Right lobe of liver (tissue), 6 donors: Measurements from ENCODE around the gene BPGM. TPM values are rescaled to one million over a fixed set of nuclear protein-coding genes. Genes with fewer than 3 reads are reported as not detected.
"Not testable (repeated sequence)": the region's sequence is repeated elsewhere in the genome, so short reads cannot be mapped to it uniquely, and the experiment has no call there.

ENCODE experiments used
- ATAC-seq, 4 donors: fragments of 200-7000 bp; cut with Tn5 transposase; one replicate each; pipeline ENCODE4 v1.9.1; 2020; ENCODE audit warnings: mild to moderate bottlenecking in 4 of 4, moderate library complexity in 4 of 4
- DNase-seq, 3 donors: peaks; one replicate each; pipeline ENCODE4 v3.0.0-alpha.2; 2020
- H3K27ac ChIP-seq, 3 donors: fragments of 200-600 bp; one replicate each; pipeline ENCODE4 v1.8.0; 2022
- H3K27me3 ChIP-seq, 2 donors: fragments of 200-600 bp; one replicate each; pipeline ENCODE4 v1.8.0; 2022
- H3K36me3 ChIP-seq, 4 donors: fragments of 200-600 bp; sonication (generic) in 1 of 4; one replicate each; pipeline versions ENCODE4 v1.5.1 to v1.8.0; 2017 to 2022; ENCODE audit warnings: control low read depth in 1 of 4
- H3K4me1 ChIP-seq, 4 donors: fragments of 200-600 bp; sonication (generic) in 1 of 4; one replicate each; pipeline versions ENCODE4 v1.5.1 to v1.8.0; 2017 to 2022; ENCODE audit warnings: control low read depth in 1 of 4
- H3K4me3 ChIP-seq, 3 donors: fragments of 200-600 bp; one replicate each; pipeline ENCODE4 v1.8.0; 2022
- H3K9me3 ChIP-seq, 4 donors: fragments of 200-600 bp; sonication (generic) in 1 of 4; one replicate each; pipeline versions ENCODE4 v1.5.1 to v1.8.0; 2017 to 2022; ENCODE audit warnings: control low read depth in 1 of 4
- CTCF ChIP-seq, 4 donors: fragments of 200-600 bp in 3 of 4; fragments of 450-650 bp in 1 of 4; IDR thresholded peaks; one replicate each; pipeline versions ENCODE4 v1.5.1 to v1.8.0; 2016 to 2022; ENCODE audit warnings: antibody characterized with exemption in 4 of 4, mild to moderate bottlenecking in 2 of 4
- POLR2A ChIP-seq: fragments of 450-650 bp; IDR thresholded peaks from one replicate; pipeline ENCODE4 v1.6.1; 2017; ENCODE audit warnings: antibody characterized with exemption, mild to moderate bottlenecking
- WGBS: methylation state at CpG from one replicate; pipeline ENCODE4 v1.1.6; 2018; ENCODE audit warnings: low coverage, low lambda C conversion rate; ENCODE audit not compliant: insufficient coverage; ENCODE audit errors: missing lambda C conversion rate; 5-methylcytosine and 5-hydroxymethylcytosine counted together
- intact Hi-C, 2 donors: fragments of 100-400 bp; cut with DNase I; formaldehyde crosslinking; loops; one replicate each; pipeline versions ENCODE4 v1.11.2 to v1.14.1; 2022
- total RNA-seq, 6 experiments: library from RNA; depleted of rRNA in 2 of 6; stranded (reverse); fragments of >200 nt in 2 of 6; fragmentation: NEBNext Ultra II Directional in 3 of 6; extraction: Animal tissue kit (Norgen Biotek cat#: 25700) in 3 of 6; gene quantifications; one replicate each; pipeline versions ENCODE4 v1.1.0 to v1.2.4, GENCODE V29; 2016 to 2023
- donor health status: DM: no; HTN: yes; CAD: no.
- donor health status: DM: no; HTN: no; CAD: no.
- donor health status: DM: no; HTN: no; CAD: no.
- donor health status: DM: no; HTN: yes; CAD: no.
- donor health status: DM: no; HTN: yes; CAD: no.

The BPGM gene
- total RNA-seq, 6 experiments from 2014 or later, result 5.9 to 10.9 (median 7.3) TPM

GRCh38 chr7:134640842-134641715, 5.6 kb upstream of the BPGM start:
- H3K4me3 ChIP-seq, result no peak overlapping the region
- 57% methylated on average over 3 of the region's 3 CpGs for WGBS
- ATAC-seq, result no peak
- no peaks in the 10 kb centered on the region for H3K27me3 ChIP-seq
- intact Hi-C loops, result no loop called here
- H3K27ac ChIP-seq, result no peak overlapping the region
- peaks cover 0 to 6% (median 0%) of the 10 kb centered on the region in 4 donors for H3K4me1 ChIP-seq
- no peak for DNase-seq
- TF ChIP-seq CTCF (IDR thresholded peaks at IDR 0.05), result no peak
- no peak for TF ChIP-seq POLR2A
- H3K36me3 ChIP-seq, result no peaks in the 10 kb centered on the region
- H3K9me3 ChIP-seq, result no peaks in the 10 kb centered on the region

GRCh38 chr7:134641981-134642380, 4.7 kb upstream of the BPGM start:
- WGBS, result 94% methylated on average over 4 of the region's 4 CpGs
- H3K27ac ChIP-seq, intact Hi-C loops, H3K4me1 ChIP-seq, H3K4me3 ChIP-seq, ATAC-seq, H3K9me3 ChIP-seq, H3K36me3 ChIP-seq, DNase-seq, H3K27me3 ChIP-seq: not testable (repeated sequence)

GRCh38 chr7:134643131-134643530, 3.5 kb upstream of the BPGM start:
- no peaks in the 10 kb centered on the region for H3K27me3 ChIP-seq
- intact Hi-C loops, result no loop called here
- ATAC-seq (peak in 1 of 4 donors; percentile 47), DNase-seq (no peak)
- H3K9me3 ChIP-seq, result no peaks in the 10 kb centered on the region
- H3K27ac ChIP-seq, result no peak overlapping the region
- H3K36me3 ChIP-seq, result no peaks in the 10 kb centered on the region
- H3K4me3 ChIP-seq, result no peak overlapping the region
- TF ChIP-seq CTCF (IDR thresholded peaks at IDR 0.05) (no peak), POLR2A (no peak)
- WGBS, result 64% methylated on average over 1 of the region's 1 CpG
- peaks cover 0 to 6% (median 0%) of the 10 kb centered on the region in 4 donors for H3K4me1 ChIP-seq

GRCh38 chr7:134645478-134645877, 1.2 kb upstream of the BPGM start:
- H3K4me3 ChIP-seq, result peak overlapping the region; percentile 61 to 77 (median 72)
- no peaks in the 10 kb centered on the region for H3K27me3 ChIP-seq
- peak overlapping the region in 1 of 3 donors; percentile 58 for H3K27ac ChIP-seq
- WGBS, result 28% methylated on average over 5 of the region's 5 CpGs
- ATAC-seq, result no peak
- TF ChIP-seq CTCF (IDR thresholded peaks at IDR 0.05), result no peak
- no peak for TF ChIP-seq POLR2A
- H3K9me3 ChIP-seq, result no peaks in the 10 kb centered on the region
- peaks cover 0 to 6% (median 0%) of the 10 kb centered on the region in 4 donors for H3K4me1 ChIP-seq
- intact Hi-C loops, result no loop called here
- no peaks in the 10 kb centered on the region for H3K36me3 ChIP-seq
- DNase-seq, result no peak

- ATAC-seq (no peak), DNase-seq (no peak)
- H3K4me3 ChIP-seq, result peak overlapping the region; percentile 61 to 77 (median 72)
- H3K4me1 ChIP-seq, result peaks cover 0 to 6% (median 0%) of the 10 kb centered on the region in 4 donors
- H3K36me3 ChIP-seq, result no peaks in the 10 kb centered on the region
- no peak for TF ChIP-seq CTCF (IDR thresholded peaks at IDR 0.05)
- TF ChIP-seq POLR2A, result no peak
- peak overlapping the region; percentile 58 to 63 (median 61) for H3K27ac ChIP-seq
- WGBS, result 1% methylated on average over 8 of the region's 8 CpGs
- intact Hi-C loops, result no loop called here
- no peaks in the 10 kb centered on the region for H3K9me3 ChIP-seq
- H3K27me3 ChIP-seq, result no peaks in the 10 kb centered on the region
Observed at GRCh38 chr7:134645935-134646334, 718 bp upstream of the BPGM start.
